SK-N-SH (cell line): Measurements from ENCODE around the gene IPCEF1. TPM values are rescaled to one million over a fixed set of nuclear protein-coding genes. Genes with fewer than 3 reads are reported as not detected.

Experiments used
- CTCF ChIA-PET: fragments of 300-600, 350-600 bp; formaldehyde crosslinking; extraction: SDS; loops from one replicate; lab custom pipeline; 2021; lab: Yijun Ruan, JAX
- POLR2A ChIA-PET: fragments of 350-600 bp; sonication (Branson Sonifier 250); formaldehyde crosslinking; extraction: SDS; loops from one replicate; lab custom pipeline; 2020; ENCODE audit warnings: antibody characterized with exemption, inconsistent platforms; lab: Yijun Ruan, JAX
- DNase-seq: peaks from one replicate; pipeline ENCODE4 v3.0.0; 2012
- H2AFZ ChIP-seq: fragments of 200-600 bp; sonication (generic); 2 replicates; pipeline ENCODE4 v1.8.1; 2016; ENCODE audit warnings: antibody characterized with exemption, mild to moderate bottlenecking, low read depth
- H3F3A ChIP-seq: fragments of 200-600 bp; sonication (generic); replicated peaks from 2 replicates; pipeline ENCODE3; 2016; ENCODE audit warnings: antibody characterized with exemption, mild to moderate bottlenecking; ENCODE audit not compliant: insufficient read depth
- H3K27ac ChIP-seq, 2 experiments: fragments of 200-500 bp in 1 of 2; fragments of 200-600 bp in 1 of 2; sonication (Bioruptor generic) in 1 of 2; sonication (generic), shearing (Covaris generic) in 1 of 2; 2 replicates each; pipeline versions ENCODE4 v1.5.1 to v1.6.1; 2014 to 2016; ENCODE audit warnings: low read depth in 2 of 2, inconsistent platforms in 1 of 2, low read length in 1 of 2, mild to moderate bottlenecking in 1 of 2, mixed read lengths in 1 of 2
- H3K27me3 ChIP-seq: fragments of 200-600 bp; sonication (generic), shearing (Covaris generic); 2 replicates; pipeline ENCODE4 v1.6.1; 2016; ENCODE audit warnings: mixed run types; ENCODE audit not compliant: insufficient read depth
- H3K36me3 ChIP-seq, 2 experiments: fragments of 200-500 bp in 1 of 2; fragments of 200-600 bp in 1 of 2; sonication (Bioruptor generic) in 1 of 2; sonication (generic) in 1 of 2; replicated peaks in 1 of 2; 2 replicates each; pipeline versions ENCODE3 to v1.5.1; 2014 to 2016; ENCODE audit warnings: low read length in 1 of 2, mild to moderate bottlenecking in 1 of 2; ENCODE audit not compliant: insufficient read depth in 2 of 2, control insufficient read depth in 1 of 2
- H3K4me1 ChIP-seq, 2 experiments: fragments of 200-500 bp in 1 of 2; fragments of 200-600 bp in 1 of 2; sonication (Bioruptor generic) in 1 of 2; sonication (generic), shearing (Covaris generic) in 1 of 2; 2 replicates each; pipeline versions ENCODE4 v1.5.1 to v1.6.1; 2014 to 2016; ENCODE audit warnings: low read depth in 1 of 2, low read length in 1 of 2, mixed run types in 1 of 2; ENCODE audit not compliant: insufficient read depth in 2 of 2, control insufficient read depth in 1 of 2
- H3K4me2 ChIP-seq: fragments of 200-600 bp; sonication (generic), shearing (Covaris generic); 2 replicates; pipeline ENCODE4 v1.6.1; 2017; ENCODE audit warnings: mixed run types
- H3K4me3 ChIP-seq, 2 experiments: fragments of 200-500 bp in 1 of 2; fragments of 200-600 bp in 1 of 2; sonication (Bioruptor generic) in 1 of 2; sonication (generic), shearing (Covaris generic) in 1 of 2; 2 replicates each; pipeline versions ENCODE4 v1.5.1 to v1.8.1; 2014 to 2016; ENCODE audit warnings: low read depth in 2 of 2, inconsistent platforms in 1 of 2, low read length in 1 of 2, mild to moderate bottlenecking in 1 of 2, mixed read lengths in 1 of 2, moderate library complexity in 1 of 2
- H3K79me2 ChIP-seq: fragments of 200-600 bp; sonication (generic); 2 replicates; pipeline ENCODE4 v1.8.1; 2017; ENCODE audit warnings: mild to moderate bottlenecking; ENCODE audit not compliant: insufficient read depth
- H3K9ac ChIP-seq: fragments of 200-600 bp; sonication (generic); 2 replicates; pipeline ENCODE4 v1.6.1; 2017; ENCODE audit warnings: mixed run types
- H3K9me2 ChIP-seq: fragments of 200-600 bp; sonication (generic); 2 replicates; pipeline ENCODE4 v1.6.1; 2017; ENCODE audit warnings: mixed run types
- H3K9me3 ChIP-seq: fragments of 200-600 bp; sonication (generic); 2 replicates; pipeline ENCODE4 v1.6.1; 2017; ENCODE audit warnings: mixed run types, mild to moderate bottlenecking, moderate library complexity
- H4K20me1 ChIP-seq: fragments of 200-600 bp; sonication (generic); 2 replicates; pipeline ENCODE4 v1.6.1; 2017; ENCODE audit warnings: mild to moderate bottlenecking, mixed run types; ENCODE audit not compliant: insufficient read depth
- FOXJ3 ChIP-seq: sonication (generic); formaldehyde crosslinking; IDR thresholded peaks from 2 replicates; pipeline ENCODE4 v1.5.1; 2020; ENCODE audit warnings: mild to moderate bottlenecking, missing genetic modification reagents
- GABPA ChIP-seq: IDR thresholded peaks from 2 replicates; pipeline ENCODE4 v1.4.0; 2012; ENCODE audit warnings: low read depth, mild to moderate bottlenecking
- JUND ChIP-seq: IDR thresholded peaks from 2 replicates; pipeline ENCODE4 v1.4.0; 2012
- MAX ChIP-seq: IDR thresholded peaks from 2 replicates; pipeline ENCODE4 v1.4.0; 2012; ENCODE audit warnings: low read depth
- MEF2A ChIP-seq: IDR thresholded peaks from 2 replicates; pipeline ENCODE4 v1.4.0; 2012; ENCODE audit warnings: low read depth, borderline replicate concordance
- SIN3A ChIP-seq: IDR thresholded peaks from 2 replicates; pipeline ENCODE4 v1.6.1; 2012; ENCODE audit warnings: low read depth, mild to moderate bottlenecking, low read length, moderate library complexity, borderline replicate concordance
- SMC3 ChIP-seq: IDR thresholded peaks from 2 replicates; pipeline ENCODE4 v1.6.1; 2012; ENCODE audit warnings: low read depth, low read length, improper control_type of control experiment
- YY1 ChIP-seq: IDR thresholded peaks from 2 replicates; pipeline ENCODE4 v1.4.0; 2012; ENCODE audit warnings: low read depth, mild to moderate bottlenecking
- WGBS: methylation state at CpG from one replicate; pipeline ENCODE4 v1.1.6; 2017; ENCODE audit warnings: low lambda C conversion rate; 5-methylcytosine and 5-hydroxymethylcytosine counted together
- polyA plus RNA-seq, 3 experiments: library from polyadenylated mRNA; depleted of rRNA; stranded (reverse); fragments of >200 nt; gene quantifications; 2 replicates each; pipeline ENCODE4 v1.2.3, GENCODE V29; 2012
- TF ChIP-seq, protein P1 (sequence below): IDR thresholded peaks from 2 replicates; pipeline ENCODE4 v1.4.0; 2012; ENCODE audit warnings: low read depth, borderline replicate concordance
- TF ChIP-seq, protein P2 (sequence below): IDR thresholded peaks from 2 replicates; pipeline ENCODE4; 2012
- TF ChIP-seq, protein P3 (sequence below): IDR thresholded peaks from 2 replicates; pipeline ENCODE4 v1.4.0; 2012; ENCODE audit warnings: low read depth, borderline replicate concordance
- TF ChIP-seq, protein P4 (sequence below): fragments of 150-350 bp; IDR thresholded peaks from 2 replicates; pipeline ENCODE4 v1.6.1; 2017; ENCODE audit warnings: antibody characterized with exemption, low read length, low read depth, borderline replicate concordance

The IPCEF1 gene
- polyA plus RNA-seq, 1 of the 3 experiments (the other 2 are of a cell fraction): not detected

DNA sequence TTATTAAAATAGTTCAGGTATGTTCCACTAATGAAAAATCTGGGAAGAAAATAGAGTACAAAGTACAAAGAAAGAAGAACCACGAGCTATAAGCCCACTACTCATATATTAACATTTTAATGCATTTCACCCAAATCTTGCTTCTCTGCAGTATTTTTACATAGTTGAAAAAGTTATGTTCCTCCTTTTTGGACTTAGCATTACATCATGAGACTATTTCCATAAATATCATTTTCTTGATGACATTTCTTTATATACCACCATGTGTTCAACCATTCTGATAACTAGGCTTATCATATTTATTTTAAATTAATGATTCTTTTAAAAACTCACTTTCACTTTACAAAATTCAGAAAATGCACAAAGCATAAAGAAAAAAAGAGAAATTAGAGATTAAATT is 3.0 kb downstream of the IPCEF1 start:
- no peaks in the 10 kb centered on the region for H3K79me2 ChIP-seq
- no peaks in the 10 kb centered on the region for H3F3A ChIP-seq
- WGBS: 67% methylated on average over 1 of the region's 1 CpG
- no peaks in the 10 kb centered on the region for H3K4me1 ChIP-seq
- no peak overlapping the region for H3K4me3 ChIP-seq
- no peaks in the 10 kb centered on the region for H3K9me2 ChIP-seq
- H4K20me1 ChIP-seq: no peaks in the 10 kb centered on the region
- H3K9me3 ChIP-seq: no peaks in the 10 kb centered on the region
- POLR2A ChIA-PET: no interaction called here
- DNase-seq: no peak
- H3K27ac ChIP-seq: no peak overlapping the region
- H3K27me3 ChIP-seq: no peaks in the 10 kb centered on the region
- no peak overlapping the region for H3K4me2 ChIP-seq
- CTCF ChIA-PET: no interaction called here
- H3K9ac ChIP-seq: no peak overlapping the region
- no peak overlapping the region for H2AFZ ChIP-seq
- no peaks in the 10 kb centered on the region for H3K36me3 ChIP-seq
- no peak for TF ChIP-seq MEF2A
- TF ChIP-seq GABPA: no peak
- TF ChIP-seq SMC3: no peak
- TF ChIP-seq, protein P1, sequence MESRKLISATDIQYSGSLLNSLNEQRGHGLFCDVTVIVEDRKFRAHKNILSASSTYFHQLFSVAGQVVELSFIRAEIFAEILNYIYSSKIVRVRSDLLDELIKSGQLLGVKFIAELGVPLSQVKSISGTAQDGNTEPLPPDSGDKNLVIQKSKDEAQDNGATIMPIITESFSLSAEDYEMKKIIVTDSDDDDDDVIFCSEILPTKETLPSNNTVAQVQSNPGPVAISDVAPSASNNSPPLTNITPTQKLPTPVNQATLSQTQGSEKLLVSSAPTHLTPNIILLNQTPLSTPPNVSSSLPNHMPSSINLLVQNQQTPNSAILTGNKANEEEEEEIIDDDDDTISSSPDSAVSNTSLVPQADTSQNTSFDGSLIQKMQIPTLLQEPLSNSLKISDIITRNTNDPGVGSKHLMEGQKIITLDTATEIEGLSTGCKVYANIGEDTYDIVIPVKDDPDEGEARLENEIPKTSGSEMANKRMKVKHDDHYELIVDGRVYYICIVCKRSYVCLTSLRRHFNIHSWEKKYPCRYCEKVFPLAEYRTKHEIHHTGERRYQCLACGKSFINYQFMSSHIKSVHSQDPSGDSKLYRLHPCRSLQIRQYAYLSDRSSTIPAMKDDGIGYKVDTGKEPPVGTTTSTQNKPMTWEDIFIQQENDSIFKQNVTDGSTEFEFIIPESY: no peak
- no peak for TF ChIP-seq YY1
- TF ChIP-seq MAX: no peak
- no peak for TF ChIP-seq SIN3A

- WGBS: 91% methylated on average over 15 of the region's 15 CpGs
- Histone ChIP-seq H3K79me2 (no peaks in the 10 kb centered on the region), H3K9me3 (no peaks in the 10 kb centered on the region), H2AFZ (no peak overlapping the region), H3K27ac (no peak overlapping the region), H3K4me2 (no peak overlapping the region), H3F3A (no peaks in the 10 kb centered on the region), H3K4me3 (no peak overlapping the region), H3K4me1 (no peaks in the 10 kb centered on the region), H3K9me2 (no peaks in the 10 kb centered on the region), H3K36me3 (no peaks in the 10 kb centered on the region), H3K9ac (no peak overlapping the region), H3K27me3 (no peaks in the 10 kb centered on the region), H4K20me1 (no peaks in the 10 kb centered on the region)
- POLR2A ChIA-PET: no interaction called here
- CTCF ChIA-PET: no interaction called here
- TF ChIP-seq JUND: no peak
- TF ChIP-seq, protein P2, sequence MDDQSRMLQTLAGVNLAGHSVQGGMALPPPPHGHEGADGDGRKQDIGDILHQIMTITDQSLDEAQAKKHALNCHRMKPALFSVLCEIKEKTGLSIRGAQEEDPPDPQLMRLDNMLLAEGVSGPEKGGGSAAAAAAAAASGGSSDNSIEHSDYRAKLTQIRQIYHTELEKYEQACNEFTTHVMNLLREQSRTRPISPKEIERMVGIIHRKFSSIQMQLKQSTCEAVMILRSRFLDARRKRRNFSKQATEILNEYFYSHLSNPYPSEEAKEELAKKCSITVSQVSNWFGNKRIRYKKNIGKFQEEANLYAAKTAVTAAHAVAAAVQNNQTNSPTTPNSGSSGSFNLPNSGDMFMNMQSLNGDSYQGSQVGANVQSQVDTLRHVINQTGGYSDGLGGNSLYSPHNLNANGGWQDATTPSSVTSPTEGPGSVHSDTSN: no peak
- no peak for TF ChIP-seq YY1
- TF ChIP-seq, protein P3, sequence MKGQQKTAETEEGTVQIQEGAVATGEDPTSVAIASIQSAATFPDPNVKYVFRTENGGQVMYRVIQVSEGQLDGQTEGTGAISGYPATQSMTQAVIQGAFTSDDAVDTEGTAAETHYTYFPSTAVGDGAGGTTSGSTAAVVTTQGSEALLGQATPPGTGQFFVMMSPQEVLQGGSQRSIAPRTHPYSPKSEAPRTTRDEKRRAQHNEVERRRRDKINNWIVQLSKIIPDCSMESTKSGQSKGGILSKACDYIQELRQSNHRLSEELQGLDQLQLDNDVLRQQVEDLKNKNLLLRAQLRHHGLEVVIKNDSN: no peak
- TF ChIP-seq FOXJ3 (CRISPR knock-in tag): no peak
- no peak for TF ChIP-seq GABPA
- TF ChIP-seq, protein P4, sequence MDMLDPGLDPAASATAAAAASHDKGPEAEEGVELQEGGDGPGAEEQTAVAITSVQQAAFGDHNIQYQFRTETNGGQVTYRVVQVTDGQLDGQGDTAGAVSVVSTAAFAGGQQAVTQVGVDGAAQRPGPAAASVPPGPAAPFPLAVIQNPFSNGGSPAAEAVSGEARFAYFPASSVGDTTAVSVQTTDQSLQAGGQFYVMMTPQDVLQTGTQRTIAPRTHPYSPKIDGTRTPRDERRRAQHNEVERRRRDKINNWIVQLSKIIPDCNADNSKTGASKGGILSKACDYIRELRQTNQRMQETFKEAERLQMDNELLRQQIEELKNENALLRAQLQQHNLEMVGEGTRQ: no peak
- no peak for TF ChIP-seq SMC3
- no peak for TF ChIP-seq SIN3A
- DNase-seq: no peak
These were observed 3.6 kb downstream of the IPCEF1 start for GRCh38 chr6:154352898-154353585.
